ENCODE results near the gene DNAAF9.

- TF ChIP-seq CTCF (IDR thresholded peaks at IDR 0.05) (no peak), POLR2AphosphoS5 (IDR thresholded peaks at IDR 0.05) (no peak), POLR2A (IDR thresholded peaks at IDR 0.05; ENCODE audit: low read depth) (no peak)
These were observed 43.0 kb downstream of the DNAAF9 start for GRCh38 chr20:3364323-3365013.

All from esophagus muscularis mucosa (tissue), 3 donors.